Transverse colon (tissue), 4 donors: ENCODE measurements around the gene AQP12B. TPM values are rescaled to one million over a fixed set of nuclear protein-coding genes. Genes with fewer than 3 reads are reported as not detected.

Experiments used
- DNase-seq: peaks from one replicate; pipeline ENCODE4 v3.0.0-alpha.2; 2019
- H3K27ac ChIP-seq, 4 donors: fragments of 200-600 bp; sonication (generic); 2 replicates each; pipeline ENCODE4 v1.5.1; 2016 to 2018; ENCODE audit warnings: inconsistent platforms in 4 of 4
- H3K27me3 ChIP-seq: fragments of 200-600 bp; sonication (generic); 2 replicates; pipeline ENCODE4 v1.5.1; 2017; ENCODE audit warnings: inconsistent platforms
- H3K36me3 ChIP-seq, 4 donors: fragments of 200-600 bp; sonication (generic); 2 replicates each; pipeline ENCODE4 v1.5.1; 2017 to 2019; ENCODE audit warnings: inconsistent platforms in 4 of 4
- H3K4me1 ChIP-seq, 4 donors: fragments of 200-600 bp; sonication (generic); 2 replicates each; pipeline ENCODE4 v1.5.1; 2017 to 2020; ENCODE audit warnings: inconsistent platforms in 4 of 4
- H3K4me3 ChIP-seq, 4 donors: fragments of 200-600 bp; sonication (generic); 1 replicate in 1 of 4; 2 replicates in 3 of 4; pipeline versions ENCODE4 v1.5.1 to v1.6.1; 2017 to 2019; ENCODE audit warnings: inconsistent platforms in 4 of 4
- H3K9me3 ChIP-seq, 2 donors: fragments of 200-600 bp; sonication (generic); 2 replicates each; pipeline ENCODE4 v1.5.1; 2017 to 2019; ENCODE audit warnings: inconsistent platforms in 2 of 2
- CTCF ChIP-seq, 5 experiments: fragments of 200-600 bp in 3 of 5; fragments of 450-650 bp in 2 of 5; sonication (generic) in 3 of 5; IDR thresholded peaks; 1 replicate in 2 of 5; 2 replicates in 3 of 5; pipeline ENCODE4 v1.5.1; 2016 to 2017; ENCODE audit warnings: antibody characterized with exemption in 5 of 5, inconsistent platforms in 3 of 5, mild to moderate bottlenecking in 2 of 5, moderate library complexity in 1 of 5
- EP300 ChIP-seq: sonication (generic); formaldehyde crosslinking; IDR thresholded peaks from one replicate; pipeline ENCODE4 v1.6.1; 2017; ENCODE audit warnings: antibody characterized with exemption, low read depth
- POLR2A ChIP-seq: fragments of 450-650 bp; IDR thresholded peaks from one replicate; pipeline ENCODE4 v1.6.1; 2016; ENCODE audit warnings: antibody characterized with exemption, mild to moderate bottlenecking, moderate library complexity
- POLR2AphosphoS5 ChIP-seq, 3 donors: sonication (generic); formaldehyde crosslinking; IDR thresholded peaks; one replicate each; pipeline ENCODE4 v1.6.1; 2016; ENCODE audit warnings: antibody characterized with exemption in 3 of 3
- WGBS, 2 donors: methylation state at CpG; one replicate each; pipeline ENCODE4 v1.1.5; 2018; ENCODE audit warnings: low coverage in 1 of 2; 5-methylcytosine and 5-hydroxymethylcytosine counted together
- in situ Hi-C, 4 donors: fragments of 200-750 bp; cut with MboI; loops; one replicate each; pipeline versions ENCODE4 v1.15.0 to v1.15.1; 2017; ENCODE audit warnings: low sequenced_read_pairs in 3 of 4, low pct_ligation_motif_present in 1 of 4, low pct_unique_long_range_greater_than_20kb in 1 of 4
- intact Hi-C: fragments of 100-400 bp; cut with DNase I; formaldehyde crosslinking; loops from one replicate; pipeline ENCODE4 v1.15.1; 2023; ENCODE audit warnings: low total_unique reads
- total RNA-seq, 4 donors: library from RNA; depleted of rRNA; stranded (reverse); fragments of >200 nt; gene quantifications; one replicate each; pipeline ENCODE4 v1.1.0, GENCODE V29; 2016

Gene AQP12B
- total RNA-seq, 4 donors from 2014 or later, result 0.55 to 1.5 TPM; not detected in 2

GRCh38 chr2:240642061-240642805 is 40.5 kb downstream of the AQP12B start:
- TF ChIP-seq POLR2A (no peak), EP300 (no peak), POLR2AphosphoS5 (IDR thresholded peaks at IDR 0.05) (no peak)
- intact Hi-C loops (no loop called here), in situ Hi-C loops (no loop called here)
- Histone ChIP-seq H3K27ac (no peak overlapping the region), H3K27me3 (peaks cover 36% of the 10 kb centered on the region), H3K36me3 (no peaks in the 10 kb centered on the region), H3K4me1 (no peaks in the 10 kb centered on the region), H3K9me3 (no peaks in the 10 kb centered on the region), H3K4me3 (no peak overlapping the region)
- WGBS, 2 donors, result 76% methylated on average over 14 of the region's 36 CpGs; no CpG with 5 or more reads in 1 of the 2 donors
- no peak for DNase-seq

- peak; percentile 54 for DNase-seq
- Histone ChIP-seq H3K27me3 (peaks cover 28% of the 10 kb centered on the region), H3K27ac (no peak overlapping the region), H3K36me3 (no peaks in the 10 kb centered on the region), H3K4me1 (no peaks in the 10 kb centered on the region), H3K4me3 (no peak overlapping the region), H3K9me3 (no peaks in the 10 kb centered on the region)
- intact Hi-C loops, result no loop called here
- 40% methylated on average over 15 of the region's 16 CpGs; no CpG with 5 or more reads in 1 of the 2 donors for WGBS, 2 donors
- TF ChIP-seq EP300, result no peak
- TF ChIP-seq CTCF (IDR thresholded peaks at IDR 0.05), result peak; percentile 21 to 55 (median 45)
- in situ Hi-C loops, result no loop called here
Measured at GRCh38 chr2:240640939-240641338, 41.7 kb downstream of the AQP12B start.

GRCh38 chr2:240639566-240639965 is 43.1 kb downstream of the AQP12B start:
- H3K4me1 ChIP-seq, result no peaks in the 10 kb centered on the region
- no peak overlapping the region for H3K27ac ChIP-seq
- TF ChIP-seq POLR2AphosphoS5 (IDR thresholded peaks at IDR 0.05) (no peak), EP300 (no peak), CTCF (IDR thresholded peaks at IDR 0.05) (no peak), POLR2A (no peak)
- H3K36me3 ChIP-seq, result no peaks in the 10 kb centered on the region
- H3K9me3 ChIP-seq, result no peaks in the 10 kb centered on the region
- H3K4me3 ChIP-seq, result no peak overlapping the region
- in situ Hi-C loops (no loop called here), intact Hi-C loops (no loop called here)
- DNase-seq, result no peak
- H3K27me3 ChIP-seq, result peaks cover 18% of the 10 kb centered on the region
- 83 to 88% methylated on average over 4 to 18 of the region's 18 CpGs for WGBS, 2 donors

- Histone ChIP-seq H3K9me3 (no peaks in the 10 kb centered on the region), H3K27me3 (peaks cover 10% of the 10 kb centered on the region), H3K4me1 (no peaks in the 10 kb centered on the region), H3K36me3 (no peaks in the 10 kb centered on the region), H3K4me3 (no peak overlapping the region), H3K27ac (peak overlapping the region in 1 of 4 donors; percentile 17)
- no peak for DNase-seq
- intact Hi-C loops (no loop called here), in situ Hi-C loops (no loop called here)
- no peak for TF ChIP-seq CTCF (IDR thresholded peaks at IDR 0.05)
- no peak for TF ChIP-seq POLR2A
- TF ChIP-seq EP300, result no peak
- no peak for TF ChIP-seq POLR2AphosphoS5 (IDR thresholded peaks at IDR 0.05)
- 56 to 63% methylated on average over 1 to 18 of the region's 18 CpGs for WGBS, 2 donors
Measured at GRCh38 chr2:240638512-240639160, 44.0 kb downstream of the AQP12B start.
